ENCODE results near the gene LIX1.

GRCh38 chr5:97093193-97093592, 49.2 kb downstream of the LIX1 start:
- TF ChIP-seq CTCF (IDR thresholded peaks at IDR 0.05) (no peak), EP300 (IDR thresholded peaks at IDR 0.05) (no peak), POLR2AphosphoS5 (IDR thresholded peaks at IDR 0.05) (no peak)
